K562 (cell line): ENCODE measurements around the gene CALML6. TPM values are rescaled to one million over a fixed set of nuclear protein-coding genes. Genes with fewer than 3 reads are reported as not detected.
A peak's percentile ranks its signal among the peaks of the same experiment; 100 is the strongest.

Experiments used
- ATAC-seq: fragments of 200-7000 bp; cut with Tn5 transposase; 3 replicates; pipeline ENCODE4 v1.9.1; 2020; ENCODE audit warnings: moderate library complexity
- BruUV-seq: library from RNA; stranded (reverse); fragments of 400-500 nt; replicated peaks from 2 replicates; lab custom pipeline; 2021; lab: Mats Ljungman, UMichigan
- CTCF ChIA-PET: fragments of 300-600 bp; formaldehyde crosslinking; extraction: SDS; loops from one replicate; lab custom pipeline; 2021; ENCODE audit warnings: low intra/inter-chr PET ratio; lab: Yijun Ruan, JAX
- POLR2A ChIA-PET: fragments of 300-600, 350-650 bp; sonication (Branson Sonifier 250); formaldehyde crosslinking; extraction: SDS; loops from one replicate; lab custom pipeline; 2021; ENCODE audit warnings: antibody characterized with exemption, inconsistent platforms; lab: Yijun Ruan, JAX
- DNase-seq, 4 experiments: peaks; one replicate each; pipeline versions ENCODE4 v3.0.0 to v3.0.0-alpha.2; 2011 to 2018; ENCODE audit warnings: low spot score in 3 of 4, mixed read lengths in 3 of 4; ENCODE audit errors: extremely low read depth in 1 of 4
- FAIRE-seq: peaks from 2 replicates; lab custom pipeline; 2011; peaks lifted over from hg19 to GRCh38; lab: Jason Lieb, UNC
- H2AFZ ChIP-seq: 2 replicates; pipeline ENCODE4 v1.6.0; 2011; ENCODE audit warnings: low read depth, low read length, control low read depth, inconsistent platforms
- H3K27ac ChIP-seq: fragments of 200-600 bp; 3 replicates; pipeline ENCODE4 v1.8.0; 2011; ENCODE audit warnings: low read depth, mild to moderate bottlenecking, control low read depth, inconsistent platforms, low read length, moderate library complexity, mixed read lengths; ENCODE audit errors: extremely low read depth
- H3K27me3 ChIP-seq, 2 experiments: fragments of 300-600 bp in 1 of 2; 2 replicates in 1 of 2; 3 replicates in 1 of 2; pipeline versions ENCODE4 v1.6.0 to v1.8.0; 2011; ENCODE audit warnings: inconsistent platforms in 2 of 2, low read length in 2 of 2, mild to moderate bottlenecking in 1 of 2, mixed read lengths in 1 of 2, moderate library complexity in 1 of 2; ENCODE audit not compliant: control insufficient read depth in 2 of 2, insufficient read depth in 2 of 2
- H3K36me3 ChIP-seq: fragments of 300-600 bp; 3 replicates; pipeline ENCODE4 v1.8.0; 2011; ENCODE audit warnings: mild to moderate bottlenecking, low read length, inconsistent platforms; ENCODE audit not compliant: control insufficient read depth, insufficient read depth
- H3K4me1 ChIP-seq, 2 experiments: fragments of 200-600 bp in 1 of 2; replicated peaks in 1 of 2; 2 replicates in 1 of 2; 3 replicates in 1 of 2; pipeline versions ENCODE4 v1.5.1 to v1.8.0; 2011; ENCODE audit warnings: inconsistent platforms in 2 of 2, low read length in 2 of 2, mild to moderate bottlenecking in 1 of 2, mixed read lengths in 1 of 2, moderate library complexity in 1 of 2; ENCODE audit not compliant: control insufficient read depth in 2 of 2, insufficient read depth in 2 of 2
- H3K4me2 ChIP-seq: 2 replicates; pipeline ENCODE4 v1.6.1; 2011; ENCODE audit warnings: low read length, control low read depth, inconsistent platforms, mixed read lengths; ENCODE audit not compliant: insufficient read depth
- H3K4me3 ChIP-seq: fragments of 200-600 bp; sonication (generic), shearing (Covaris generic); 2 replicates; pipeline ENCODE4 v1.5.1; 2016; ENCODE audit warnings: control low read depth, inconsistent platforms
- H3K79me2 ChIP-seq: fragments of 200-600 bp; 3 replicates; pipeline ENCODE4 v1.8.0; 2011; ENCODE audit warnings: low read length, inconsistent platforms; ENCODE audit not compliant: control insufficient read depth, insufficient read depth
- H3K9ac ChIP-seq, 2 experiments: 2 replicates each; pipeline versions ENCODE4 v1.6.0 to v1.6.1; 2011; ENCODE audit warnings: low read depth in 2 of 2, low read length in 2 of 2, control low read depth in 1 of 2, inconsistent platforms in 1 of 2, mild to moderate bottlenecking in 1 of 2, mixed read lengths in 1 of 2; ENCODE audit not compliant: insufficient read depth in 1 of 2
- H3K9me1 ChIP-seq: one replicate; pipeline ENCODE4 v1.6.0; 2011; ENCODE audit warnings: inconsistent platforms, mild to moderate bottlenecking, low read length, moderate library complexity; ENCODE audit not compliant: control insufficient read depth, insufficient read depth
- H3K9me3 ChIP-seq: replicated peaks from 2 replicates; pipeline ENCODE4 v1.5.1; 2011; ENCODE audit warnings: low read depth, low read length, inconsistent platforms; ENCODE audit not compliant: control insufficient read depth, insufficient read depth
- H4K20me1 ChIP-seq: replicated peaks from 2 replicates; pipeline ENCODE4 v1.6.1; 2011; ENCODE audit warnings: low read length, inconsistent platforms, mixed read lengths; ENCODE audit not compliant: control insufficient read depth, insufficient read depth
- CBFB ChIP-seq: sonication (generic); formaldehyde crosslinking; IDR thresholded peaks from 2 replicates; pipeline ENCODE4 v1.4.0; 2020; ENCODE audit warnings: mild to moderate bottlenecking, missing genetic modification reagents
- CBX2 ChIP-seq: fragments of 200-600 bp; sonication (generic); IDR thresholded peaks from one replicate; pipeline ENCODE4 v1.6.1; 2012; ENCODE audit warnings: mild to moderate bottlenecking, low read length, inconsistent platforms; ENCODE audit not compliant: insufficient read depth, poor library complexity, severe bottlenecking
- GATAD2A ChIP-seq: fragments of 450-650 bp; IDR thresholded peaks from 2 replicates; pipeline ENCODE4 v1.6.1; 2017
- ZNF766 ChIP-seq: fragments of 200-800 bp; sonication (Bioruptor generic); conservative IDR thresholded peaks from 2 replicates; pipeline ENCODE4 v1.6.1; 2016; ENCODE audit warnings: missing genetic modification characterization, missing compliant biosample characterization
- WGBS: fragments of 100-300 bp; shearing (Covaris generic); methylation state at CpG from one replicate; pipeline ENCODE4 v1.1.6; 2016; ENCODE audit warnings: low coverage, mixed read lengths; ENCODE audit not compliant: insufficient coverage; ENCODE audit errors: missing lambda C conversion rate; 5-methylcytosine and 5-hydroxymethylcytosine counted together
- in situ Hi-C: fragments of 300-500 bp; cut with MboI; formaldehyde crosslinking; loops from 4 replicates; pipeline ENCODE4 v1.15.0; 2018; ENCODE audit warnings: inconsistent platforms, mixed read lengths
- intact Hi-C: fragments of 100-400 bp; cut with micrococcal nuclease; formaldehyde crosslinking; loops from 2 replicates; pipeline ENCODE4 v1.14.2; 2022
- polyA plus RNA-seq, 8 experiments: library from polyadenylated mRNA; depleted of rRNA in 4 of 8; stranded (reverse) in 5 of 8; unstranded in 3 of 8; fragments of >200 nt; fragmentation: Nextera tagmentation in 2 of 8; fragmentation: Illumina TruSeq in 1 of 8; extraction: Ambion mirVana in 2 of 8; extraction: Trizol in 1 of 8; gene quantifications; 2 replicates each; pipeline versions ENCODE4 v1.2.1 to v1.2.3, GENCODE V29; 2011 to 2014; ENCODE audit warnings: inconsistent platforms in 1 of 8, missing spikeins in 1 of 8
- total RNA-seq, 7 experiments: library from RNA; depleted of rRNA in 6 of 7; stranded (reverse); fragments of >200 nt in 6 of 7; fragmentation: Illumina TruSeq in 2 of 7; extraction: Trizol in 2 of 7; gene quantifications; 2 replicates each; pipeline versions ENCODE4 v1.2.1 to v1.2.3, GENCODE V29; 2011 to 2021; ENCODE audit warnings: low replicate concordance in 1 of 7
- TF ChIP-seq, protein P1 (sequence below): fragments of 200-600 bp; sonication (generic); IDR thresholded peaks from one replicate; pipeline ENCODE4 v1.6.1; 2012; ENCODE audit warnings: mild to moderate bottlenecking, low read depth, low read length, inconsistent platforms

The CALML6 gene
- total and polyA plus RNA-seq, 9 of the 15 experiments (the other 6 are each of a cell fraction or from before 2014, with no cell fraction given), result 0.14 TPM; not detected in 8

DNA sequence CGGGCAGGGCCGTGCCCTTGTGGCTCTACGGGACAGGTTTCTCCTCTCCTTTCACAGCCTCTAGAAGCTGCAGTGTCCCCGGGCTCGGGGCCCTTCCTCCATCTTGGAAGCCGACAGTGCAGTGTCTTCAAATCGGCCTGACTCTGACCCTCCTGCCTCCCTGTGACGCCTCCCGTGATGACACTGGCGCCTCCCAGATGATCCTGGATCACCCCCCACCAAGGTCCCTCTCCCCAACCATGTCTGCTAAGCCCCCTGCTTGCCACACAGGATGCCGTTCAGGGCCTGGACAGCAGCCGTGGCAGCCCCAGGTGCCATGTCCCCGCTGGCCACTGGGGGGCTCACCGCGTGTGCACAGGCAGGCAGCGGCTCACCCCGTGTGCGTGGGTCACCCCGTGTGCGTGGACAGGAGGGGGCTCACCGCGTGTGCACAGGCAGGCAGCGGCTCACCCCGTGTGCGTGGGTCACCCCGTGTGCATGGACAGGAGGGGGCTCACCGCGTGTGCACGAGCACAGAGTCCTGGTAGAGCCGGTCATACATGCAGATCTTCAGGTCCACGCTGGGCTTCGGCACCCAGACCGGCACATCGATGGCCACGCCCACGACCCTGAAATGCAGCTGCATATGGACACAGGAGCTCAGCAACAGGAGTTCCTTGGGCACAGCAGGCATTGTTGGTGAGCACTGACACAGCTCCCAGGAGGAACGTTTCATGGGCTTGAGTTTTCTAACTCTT, 28.9 kb downstream of the CALML6 start:
- no peaks in the 10 kb centered on the region for H3K9me1 ChIP-seq
- H3K79me2 ChIP-seq, result no peaks in the 10 kb centered on the region
- H3K9ac ChIP-seq, result peak overlapping the region in 1 of 2 experiments; percentile 72; a peak in 2 of 4 replicates
- FAIRE-seq (peak; percentile 85), DNase-seq (peak; percentile 74 to 84 (median 81)), ATAC-seq (peak; percentile 99)
- H3K27ac ChIP-seq, result no peak overlapping the region
- peaks cover 14% of the 10 kb centered on the region for H4K20me1 ChIP-seq
- no peaks in the 10 kb centered on the region for H3K36me3 ChIP-seq
- in situ Hi-C loops (no loop called here), intact Hi-C loops (loop anchor here (1.0 kb wide), 1 partner anchor 102 kb away; no protein-coding TSS in a partner anchor)
- H3K4me2 ChIP-seq, result peak overlapping the region; percentile 83
- peaks cover 0 to 41% of the 10 kb centered on the region in 2 experiments; a peak in 2 of 5 replicates for H3K4me1 ChIP-seq
- H3K27me3 ChIP-seq, result peaks cover 58 to 90% of the 10 kb centered on the region in 2 experiments
- BruUV-seq, result no TSS peak
- ChIA-PET CTCF (interaction anchor here (0.6 to 2.3 kb wide), 2 partner anchors 102 to 658 kb away, joined by 3 to 18 read pairs; no protein-coding TSS in a partner anchor), POLR2A (interaction anchor here (0.6 to 1.5 kb wide), 4 partner anchors 13 to 268 kb away, joined by 3 to 6 read pairs (median 4); no protein-coding TSS in a partner anchor)
- H3K4me3 ChIP-seq, result no peak overlapping the region
- H2AFZ ChIP-seq, result peak overlapping the region; percentile 78
- no peaks in the 10 kb centered on the region for H3K9me3 ChIP-seq
- WGBS, result 2% methylated on average over 37 of the region's 37 CpGs
- TF ChIP-seq, protein P1, sequence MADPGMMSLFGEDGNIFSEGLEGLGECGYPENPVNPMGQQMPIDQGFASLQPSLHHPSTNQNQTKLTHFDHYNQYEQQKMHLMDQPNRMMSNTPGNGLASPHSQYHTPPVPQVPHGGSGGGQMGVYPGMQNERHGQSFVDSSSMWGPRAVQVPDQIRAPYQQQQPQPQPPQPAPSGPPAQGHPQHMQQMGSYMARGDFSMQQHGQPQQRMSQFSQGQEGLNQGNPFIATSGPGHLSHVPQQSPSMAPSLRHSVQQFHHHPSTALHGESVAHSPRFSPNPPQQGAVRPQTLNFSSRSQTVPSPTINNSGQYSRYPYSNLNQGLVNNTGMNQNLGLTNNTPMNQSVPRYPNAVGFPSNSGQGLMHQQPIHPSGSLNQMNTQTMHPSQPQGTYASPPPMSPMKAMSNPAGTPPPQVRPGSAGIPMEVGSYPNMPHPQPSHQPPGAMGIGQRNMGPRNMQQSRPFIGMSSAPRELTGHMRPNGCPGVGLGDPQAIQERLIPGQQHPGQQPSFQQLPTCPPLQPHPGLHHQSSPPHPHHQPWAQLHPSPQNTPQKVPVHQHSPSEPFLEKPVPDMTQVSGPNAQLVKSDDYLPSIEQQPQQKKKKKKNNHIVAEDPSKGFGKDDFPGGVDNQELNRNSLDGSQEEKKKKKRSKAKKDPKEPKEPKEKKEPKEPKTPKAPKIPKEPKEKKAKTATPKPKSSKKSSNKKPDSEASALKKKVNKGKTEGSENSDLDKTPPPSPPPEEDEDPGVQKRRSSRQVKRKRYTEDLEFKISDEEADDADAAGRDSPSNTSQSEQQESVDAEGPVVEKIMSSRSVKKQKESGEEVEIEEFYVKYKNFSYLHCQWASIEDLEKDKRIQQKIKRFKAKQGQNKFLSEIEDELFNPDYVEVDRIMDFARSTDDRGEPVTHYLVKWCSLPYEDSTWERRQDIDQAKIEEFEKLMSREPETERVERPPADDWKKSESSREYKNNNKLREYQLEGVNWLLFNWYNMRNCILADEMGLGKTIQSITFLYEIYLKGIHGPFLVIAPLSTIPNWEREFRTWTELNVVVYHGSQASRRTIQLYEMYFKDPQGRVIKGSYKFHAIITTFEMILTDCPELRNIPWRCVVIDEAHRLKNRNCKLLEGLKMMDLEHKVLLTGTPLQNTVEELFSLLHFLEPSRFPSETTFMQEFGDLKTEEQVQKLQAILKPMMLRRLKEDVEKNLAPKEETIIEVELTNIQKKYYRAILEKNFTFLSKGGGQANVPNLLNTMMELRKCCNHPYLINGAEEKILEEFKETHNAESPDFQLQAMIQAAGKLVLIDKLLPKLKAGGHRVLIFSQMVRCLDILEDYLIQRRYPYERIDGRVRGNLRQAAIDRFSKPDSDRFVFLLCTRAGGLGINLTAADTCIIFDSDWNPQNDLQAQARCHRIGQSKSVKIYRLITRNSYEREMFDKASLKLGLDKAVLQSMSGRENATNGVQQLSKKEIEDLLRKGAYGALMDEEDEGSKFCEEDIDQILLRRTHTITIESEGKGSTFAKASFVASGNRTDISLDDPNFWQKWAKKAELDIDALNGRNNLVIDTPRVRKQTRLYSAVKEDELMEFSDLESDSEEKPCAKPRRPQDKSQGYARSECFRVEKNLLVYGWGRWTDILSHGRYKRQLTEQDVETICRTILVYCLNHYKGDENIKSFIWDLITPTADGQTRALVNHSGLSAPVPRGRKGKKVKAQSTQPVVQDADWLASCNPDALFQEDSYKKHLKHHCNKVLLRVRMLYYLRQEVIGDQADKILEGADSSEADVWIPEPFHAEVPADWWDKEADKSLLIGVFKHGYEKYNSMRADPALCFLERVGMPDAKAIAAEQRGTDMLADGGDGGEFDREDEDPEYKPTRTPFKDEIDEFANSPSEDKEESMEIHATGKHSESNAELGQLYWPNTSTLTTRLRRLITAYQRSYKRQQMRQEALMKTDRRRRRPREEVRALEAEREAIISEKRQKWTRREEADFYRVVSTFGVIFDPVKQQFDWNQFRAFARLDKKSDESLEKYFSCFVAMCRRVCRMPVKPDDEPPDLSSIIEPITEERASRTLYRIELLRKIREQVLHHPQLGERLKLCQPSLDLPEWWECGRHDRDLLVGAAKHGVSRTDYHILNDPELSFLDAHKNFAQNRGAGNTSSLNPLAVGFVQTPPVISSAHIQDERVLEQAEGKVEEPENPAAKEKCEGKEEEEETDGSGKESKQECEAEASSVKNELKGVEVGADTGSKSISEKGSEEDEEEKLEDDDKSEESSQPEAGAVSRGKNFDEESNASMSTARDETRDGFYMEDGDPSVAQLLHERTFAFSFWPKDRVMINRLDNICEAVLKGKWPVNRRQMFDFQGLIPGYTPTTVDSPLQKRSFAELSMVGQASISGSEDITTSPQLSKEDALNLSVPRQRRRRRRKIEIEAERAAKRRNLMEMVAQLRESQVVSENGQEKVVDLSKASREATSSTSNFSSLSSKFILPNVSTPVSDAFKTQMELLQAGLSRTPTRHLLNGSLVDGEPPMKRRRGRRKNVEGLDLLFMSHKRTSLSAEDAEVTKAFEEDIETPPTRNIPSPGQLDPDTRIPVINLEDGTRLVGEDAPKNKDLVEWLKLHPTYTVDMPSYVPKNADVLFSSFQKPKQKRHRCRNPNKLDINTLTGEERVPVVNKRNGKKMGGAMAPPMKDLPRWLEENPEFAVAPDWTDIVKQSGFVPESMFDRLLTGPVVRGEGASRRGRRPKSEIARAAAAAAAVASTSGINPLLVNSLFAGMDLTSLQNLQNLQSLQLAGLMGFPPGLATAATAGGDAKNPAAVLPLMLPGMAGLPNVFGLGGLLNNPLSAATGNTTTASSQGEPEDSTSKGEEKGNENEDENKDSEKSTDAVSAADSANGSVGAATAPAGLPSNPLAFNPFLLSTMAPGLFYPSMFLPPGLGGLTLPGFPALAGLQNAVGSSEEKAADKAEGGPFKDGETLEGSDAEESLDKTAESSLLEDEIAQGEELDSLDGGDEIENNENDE, result peak; percentile 26
- no peak for TF ChIP-seq ZNF766
- peak; percentile 93 for TF ChIP-seq CBFB
- TF ChIP-seq GATAD2A, result 0 out of 2 replicates have a peak, but pooled peaks have one; percentile 10
- no peak for TF ChIP-seq CBX2
